Endodermal cell (in vitro differentiated cells): ENCODE results near the gene CYP19A1. TPM values are rescaled to one million over a fixed set of nuclear protein-coding genes. Genes with fewer than 3 reads are reported as not detected.

ENCODE experiments used
- DNase-seq: peaks from one replicate; pipeline ENCODE4 v3.0.0-alpha.2; 2017
- H3K27ac ChIP-seq: 2 replicates; pipeline ENCODE4 v1.5.1; 2013; ENCODE audit warnings: mild to moderate bottlenecking, low read depth, low read length, moderate library complexity
- H3K27me3 ChIP-seq: 2 replicates; pipeline ENCODE4 v1.6.1; 2013; ENCODE audit warnings: mild to moderate bottlenecking, low read length, moderate library complexity; ENCODE audit not compliant: insufficient read depth, control insufficient read depth, poor library complexity, severe bottlenecking
- H3K36me3 ChIP-seq: 2 replicates; pipeline ENCODE4 v1.7.0; 2013; ENCODE audit warnings: mild to moderate bottlenecking, low read length, moderate library complexity; ENCODE audit not compliant: control insufficient read depth, insufficient read depth
- H3K4me1 ChIP-seq: one replicate; pipeline ENCODE4 v1.7.0; 2013; ENCODE audit warnings: low read length; ENCODE audit not compliant: control insufficient read depth, insufficient read depth
- H3K4me3 ChIP-seq: 2 replicates; pipeline ENCODE4 v1.5.1; 2013; ENCODE audit warnings: mild to moderate bottlenecking, low read length, moderate library complexity
- H3K9ac ChIP-seq: 2 replicates; pipeline ENCODE4 v1.6.1; 2013; ENCODE audit warnings: mild to moderate bottlenecking, low read length, moderate library complexity; ENCODE audit not compliant: poor library complexity, severe bottlenecking; ENCODE audit errors: extremely low read depth
- H3K9me3 ChIP-seq: 2 replicates; pipeline ENCODE4 v1.6.1; 2013; ENCODE audit warnings: mild to moderate bottlenecking, low read length, moderate library complexity; ENCODE audit not compliant: control insufficient read depth
- H3K27ac Mint-ChIP-seq: 2 replicates; pipeline ENCODE4 v1.8.0; 2020; ENCODE audit warnings: mixed read lengths
- H3K27me3 Mint-ChIP-seq: 2 replicates; pipeline ENCODE4 v1.8.0; 2021; ENCODE audit warnings: mild to moderate bottlenecking, mixed read lengths; ENCODE audit not compliant: insufficient read depth
- H3K36me3 Mint-ChIP-seq: 2 replicates; pipeline ENCODE4 v1.8.0; 2020; ENCODE audit warnings: low read depth, mixed read lengths
- H3K4me1 Mint-ChIP-seq: 2 replicates; pipeline ENCODE4 v1.8.0; 2020; ENCODE audit warnings: mixed read lengths
- H3K4me3 Mint-ChIP-seq: 2 replicates; pipeline ENCODE4 v1.8.0; 2020; ENCODE audit warnings: mild to moderate bottlenecking, moderate library complexity, mixed read lengths
- H3K9me3 Mint-ChIP-seq: 2 replicates; pipeline ENCODE4 v1.8.0; 2020; ENCODE audit warnings: mild to moderate bottlenecking, mixed read lengths
- WGBS, 2 experiments: methylation state at CpG; one replicate each; pipeline versions ENCODE4 v1.1.5 to v1.1.7; 2013; ENCODE audit warnings: missing lambda C conversion rate in 2 of 2, mixed read lengths in 1 of 2; ENCODE audit not compliant: insufficient coverage in 1 of 2, insufficient read length in 1 of 2; 5-methylcytosine and 5-hydroxymethylcytosine counted together
- total RNA-seq, 2 donors: library from RNA; stranded (reverse); fragmentation: NEBNext Ultra II Directional in 1 of 2; extraction: Animal tissue kit (Norgen Biotek cat#: 25700) in 1 of 2; gene quantifications; 2 replicates in 1 of 2; 3 replicates in 1 of 2; pipeline ENCODE4 v1.2.1, GENCODE V29; 2021
- TF ChIP-seq, protein P1 (sequence below): fragments of 200-600 bp; sonication (generic); conservative IDR thresholded peaks from 2 replicates; pipeline ENCODE4 v1.5.0; 2021; ENCODE audit warnings: antibody characterized with exemption, mild to moderate bottlenecking

CYP19A1 gene
- total RNA-seq, 2 donors from 2014 or later = not detected

DNA sequence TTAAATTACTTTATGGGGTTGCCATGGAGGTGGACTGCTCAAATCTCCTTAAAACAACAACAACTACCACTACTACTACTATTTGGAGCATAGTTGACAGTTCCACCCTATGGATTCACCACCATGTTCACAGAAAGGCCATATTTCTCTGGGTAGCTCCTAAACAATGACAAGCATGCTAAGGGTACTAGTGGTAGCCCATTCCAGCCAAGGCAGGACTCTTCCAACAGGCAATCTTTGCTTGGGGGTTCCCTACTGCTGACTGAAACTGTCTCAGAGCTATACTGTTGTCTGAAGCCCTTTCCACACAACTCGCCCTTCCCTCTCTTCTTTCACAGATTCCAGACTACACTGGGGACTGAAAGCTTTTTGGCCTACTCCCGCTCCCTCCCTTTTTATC, 68.9 kb downstream of the CYP19A1 start:
- Mint-ChIP-seq H3K4me1 (peaks cover 5% of the 10 kb centered on the region), H3K9me3 (no peaks in the 10 kb centered on the region), H3K36me3 (no peaks in the 10 kb centered on the region), H3K27me3 (peaks cover 20% of the 10 kb centered on the region), H3K27ac (no peak overlapping the region), H3K4me3 (no peak overlapping the region)
- peaks cover 99% of the 10 kb centered on the region for H3K27me3 ChIP-seq
- DNase-seq = no peak
- TF ChIP-seq, protein P1, sequence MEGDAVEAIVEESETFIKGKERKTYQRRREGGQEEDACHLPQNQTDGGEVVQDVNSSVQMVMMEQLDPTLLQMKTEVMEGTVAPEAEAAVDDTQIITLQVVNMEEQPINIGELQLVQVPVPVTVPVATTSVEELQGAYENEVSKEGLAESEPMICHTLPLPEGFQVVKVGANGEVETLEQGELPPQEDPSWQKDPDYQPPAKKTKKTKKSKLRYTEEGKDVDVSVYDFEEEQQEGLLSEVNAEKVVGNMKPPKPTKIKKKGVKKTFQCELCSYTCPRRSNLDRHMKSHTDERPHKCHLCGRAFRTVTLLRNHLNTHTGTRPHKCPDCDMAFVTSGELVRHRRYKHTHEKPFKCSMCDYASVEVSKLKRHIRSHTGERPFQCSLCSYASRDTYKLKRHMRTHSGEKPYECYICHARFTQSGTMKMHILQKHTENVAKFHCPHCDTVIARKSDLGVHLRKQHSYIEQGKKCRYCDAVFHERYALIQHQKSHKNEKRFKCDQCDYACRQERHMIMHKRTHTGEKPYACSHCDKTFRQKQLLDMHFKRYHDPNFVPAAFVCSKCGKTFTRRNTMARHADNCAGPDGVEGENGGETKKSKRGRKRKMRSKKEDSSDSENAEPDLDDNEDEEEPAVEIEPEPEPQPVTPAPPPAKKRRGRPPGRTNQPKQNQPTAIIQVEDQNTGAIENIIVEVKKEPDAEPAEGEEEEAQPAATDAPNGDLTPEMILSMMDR = no peak
- WGBS, 2 experiments = 0 to 44% methylated on average over 1 to 2 of the region's 2 CpGs
- H3K9ac ChIP-seq = no peak overlapping the region
- H3K36me3 ChIP-seq = no peaks in the 10 kb centered on the region
- no peak overlapping the region for H3K4me3 ChIP-seq
- no peak overlapping the region for H3K27ac ChIP-seq
- no peaks in the 10 kb centered on the region for H3K4me1 ChIP-seq
- H3K9me3 ChIP-seq = no peaks in the 10 kb centered on the region

DNA sequence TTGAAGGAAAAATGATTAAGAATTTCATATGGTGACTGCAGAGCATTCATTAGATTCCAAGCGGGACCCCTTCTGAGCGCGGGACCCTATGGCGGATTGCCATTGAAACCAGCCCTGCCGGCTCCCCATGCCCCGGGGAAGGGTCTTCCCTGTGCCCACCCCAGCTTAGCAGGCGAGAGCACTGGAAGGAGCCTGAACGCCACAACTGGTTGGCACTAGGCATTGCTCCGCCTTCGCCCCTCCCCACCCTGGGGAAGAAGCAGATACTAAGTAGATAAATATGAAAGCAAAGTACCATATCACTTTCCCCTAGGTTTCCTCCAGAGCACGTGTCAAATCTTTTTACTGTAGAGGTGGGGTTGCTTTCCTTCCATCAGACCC, 70.7 kb downstream of the CYP19A1 start:
- Mint-ChIP-seq H3K27ac (no peak overlapping the region), H3K36me3 (no peaks in the 10 kb centered on the region), H3K4me3 (peak overlapping the region; percentile 53), H3K4me1 (peaks cover 5% of the 10 kb centered on the region), H3K9me3 (no peaks in the 10 kb centered on the region), H3K27me3 (peaks cover 1% of the 10 kb centered on the region)
- 17 to 27% methylated on average over 4 to 11 of the region's 11 CpGs for WGBS, 2 experiments
- Histone ChIP-seq H3K36me3 (no peaks in the 10 kb centered on the region), H3K27ac (no peak overlapping the region), H3K27me3 (peaks cover 100% of the 10 kb centered on the region), H3K9me3 (peaks cover 12% of the 10 kb centered on the region), H3K4me3 (peak overlapping the region; percentile 69), H3K9ac (no peak overlapping the region), H3K4me1 (no peaks in the 10 kb centered on the region)
- TF ChIP-seq, protein P1 = no peak
- peak; percentile 66 for DNase-seq

DNA sequence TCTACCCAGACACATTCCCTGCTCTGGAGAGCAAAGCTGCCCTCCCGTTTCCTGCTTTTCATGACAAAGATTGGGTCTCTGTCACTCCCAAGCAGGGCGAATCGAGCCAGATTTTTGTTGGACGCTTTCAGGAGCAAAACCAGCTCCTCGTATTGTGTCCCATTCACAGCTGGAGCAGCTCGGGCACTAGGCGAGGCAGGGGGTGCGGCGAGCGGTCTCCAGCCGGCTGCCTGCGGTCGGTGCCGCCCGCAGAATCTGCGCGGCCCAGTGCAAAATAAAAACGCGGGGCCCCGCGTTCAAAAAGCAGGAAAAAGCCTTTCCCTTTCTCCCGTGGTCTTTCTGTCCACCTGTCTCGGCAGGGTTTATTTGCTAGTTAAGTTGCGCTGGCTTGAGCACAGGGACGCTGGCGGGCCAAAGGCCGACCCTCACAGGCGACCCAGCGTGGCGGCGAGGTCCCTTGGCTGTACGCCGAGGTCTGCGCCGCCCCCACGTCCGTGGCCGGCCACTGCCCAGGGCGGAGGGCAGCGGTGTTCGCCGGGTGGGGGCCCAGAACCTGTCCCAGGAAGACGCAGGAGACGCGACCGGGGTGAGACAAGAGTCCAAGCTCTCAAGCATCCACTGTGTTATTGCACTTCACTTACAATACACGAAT, 71.2 kb downstream of the CYP19A1 start:
- Histone ChIP-seq H3K9me3 (peaks cover 17% of the 10 kb centered on the region), H3K27ac (no peak overlapping the region), H3K4me1 (no peaks in the 10 kb centered on the region), H3K36me3 (no peaks in the 10 kb centered on the region), H3K27me3 (peaks cover 96% of the 10 kb centered on the region), H3K4me3 (peak overlapping the region; percentile 69), H3K9ac (no peak overlapping the region)
- 3 to 5% methylated on average over 15 to 47 of the region's 47 CpGs for WGBS, 2 experiments
- Mint-ChIP-seq H3K9me3 (no peaks in the 10 kb centered on the region), H3K4me1 (peaks cover 5% of the 10 kb centered on the region), H3K27ac (no peak overlapping the region), H3K4me3 (peak overlapping the region; percentile 53), H3K27me3 (no peaks in the 10 kb centered on the region), H3K36me3 (no peaks in the 10 kb centered on the region)
- TF ChIP-seq, protein P1 = no peak
- DNase-seq = peak; percentile 68
